PFSK-1 (cell line): ENCODE data around the gene SLC25A6.

Experiments
- POLR2AphosphoS5 ChIP-seq: IDR thresholded peaks from 2 replicates; pipeline ENCODE4 v1.6.1; 2012; ENCODE audit warnings: low read depth, mild to moderate bottlenecking, control low read depth, low read length, moderate library complexity
- REST ChIP-seq, 2 experiments: IDR thresholded peaks; 2 replicates each; pipeline versions ENCODE4 v1.6.1 to v1.8.0; 2011 to 2012; ENCODE audit warnings: low read depth in 2 of 2, low read length in 2 of 2, control low read depth in 1 of 2, inconsistent platforms in 1 of 2, mild to moderate bottlenecking in 1 of 2, moderate library complexity in 1 of 2; ENCODE audit not compliant: insufficient read depth in 1 of 2
- SIN3A ChIP-seq: IDR thresholded peaks from 2 replicates; pipeline ENCODE4 v1.6.1; 2012; ENCODE audit warnings: mild to moderate bottlenecking, low read length, moderate library complexity, borderline replicate concordance; ENCODE audit not compliant: insufficient read depth
- TAF1 ChIP-seq: IDR thresholded peaks from 2 replicates; pipeline ENCODE4 v1.6.1; 2012; ENCODE audit warnings: low read length, control low read depth, borderline replicate concordance; ENCODE audit not compliant: insufficient read depth

GRCh38 chrX:1425381-1425780 is 33.5 kb upstream of the SLC25A6 start:
- TF ChIP-seq POLR2AphosphoS5 (no peak), TAF1 (no peak), REST (IDR thresholded peaks at IDR 0.05; ENCODE audit: insufficient read depth in 1 of 2, low read depth in 2 of 2, low read length in 2 of 2) (no peak), SIN3A (no peak)
